Measurements from ENCODE around the gene PLD2. TPM values are rescaled to one million over a fixed set of nuclear protein-coding genes. Genes with fewer than 3 reads are reported as not detected.

The PLD2 gene
- total and polyA plus RNA-seq, 10 of the 15 experiments (the other 5 are each of a cell fraction or from before 2014, with no cell fraction given): 0.71 to 16.5 (median 7.0) TPM

- TF ChIP-seq RELA (IDR thresholded peaks at IDR 0.05; ENCODE audit: borderline replicate concordance, partially characterized antibody): no peak
- TF ChIP-seq REST (IDR thresholded peaks at IDR 0.05; ENCODE audit: low read depth, low read length): no peak
- no peak for TF ChIP-seq IRF5 (IDR thresholded peaks at IDR 0.05; ENCODE audit: borderline replicate concordance)
Measured at GRCh38 chr17:4858068-4858881, 51.3 kb downstream of the PLD2 start (continued).

GRCh38 chr17:4858882-4859260, 51.9 kb downstream of the PLD2 start:
- ChIA-PET RAD21 (ENCODE audit: unreplicated experiment) (no interaction called here), SMC1A (ENCODE audit: uncharacterized antibody, unreplicated experiment) (interaction anchor here (1.3 kb wide), 1 partner anchor 14 kb away, joined by 3 read pairs; no protein-coding TSS in a partner anchor), POLR2A (interaction anchor here (0.7 kb wide), 1 partner anchor 180 kb away, joined by 4 read pairs; no protein-coding TSS in a partner anchor), CTCF (interaction anchor here (0.7 to 1.2 kb wide), 3 partner anchors 9 to 149 kb away, joined by 3 read pairs; partner anchors contain the start of gene ARRB2)
- H3K4me3 ChIP-seq: no peak overlapping the region
- no peaks in the 10 kb centered on the region for H3K9me3 ChIP-seq (replicated peaks; ENCODE audit: control insufficient read depth, insufficient read depth, low read length)
- no peaks in the 10 kb centered on the region for H3K4me1 ChIP-seq (ENCODE audit: control insufficient read depth, insufficient read depth, low read length)
- ATAC-seq (peak; percentile 20; the same call in 1 of the 3 replicates), DNase-seq (ENCODE audit: low read depth, low spot score) (no peak), FAIRE-seq (no peak)
- H3K36me3 ChIP-seq (ENCODE audit: control insufficient read depth in 2 of 2, insufficient read depth in 2 of 2, low read length in 1 of 2): peaks cover 1 to 3% of the 10 kb centered on the region in 2 experiments; a peak in 2 of 4 replicates
- no peak overlapping the region for H2AFZ ChIP-seq (ENCODE audit: control insufficient read depth, low read depth, low read length)
- BruUV-seq (replicated peaks): no TSS peak
- no peaks in the 10 kb centered on the region for H4K20me1 ChIP-seq (ENCODE audit: control insufficient read depth, insufficient read depth)
- in situ Hi-C loops (cut with MboI) (no loop called here), intact Hi-C loops (cut with micrococcal nuclease; ENCODE audit: unreplicated experiment) (no loop called here)
- no peaks in the 10 kb centered on the region for H3K79me2 ChIP-seq (ENCODE audit: control insufficient read depth, insufficient read depth, low read length)
- H3K27ac ChIP-seq (ENCODE audit: control insufficient read depth, insufficient read depth): no peak overlapping the region
- H3K27me3 ChIP-seq (replicated peaks in 1 of 2; ENCODE audit: control insufficient read depth in 2 of 2, insufficient read depth in 2 of 2, low read length in 1 of 2): no peaks in the 10 kb centered on the region
- 69% methylated on average over 5 of the region's 5 CpGs for WGBS (ENCODE audit: insufficient coverage, insufficient replicate concordance, low lambda C conversion rate, missing lambda C conversion rate)
- no peak overlapping the region for H3K4me2 ChIP-seq (ENCODE audit: control insufficient read depth, insufficient read depth)
- no peak overlapping the region for H3K9ac ChIP-seq (ENCODE audit: control insufficient read depth, insufficient read depth, low read length)
- TF ChIP-seq NRF1 (conservative IDR thresholded peaks at IDR 0.05; ENCODE audit: low read depth, low read length): no peak
- TF ChIP-seq MEF2B (IDR thresholded peaks at IDR 0.05; ENCODE audit: partially characterized antibody, poor library complexity, severe bottlenecking): no peak
- no peak for TF ChIP-seq EGR1 (IDR thresholded peaks at IDR 0.05; ENCODE audit: borderline replicate concordance in 1 of 2, low read depth in 2 of 2, low read length in 2 of 2)
- no peak for TF ChIP-seq PKNOX1 (IDR thresholded peaks at IDR 0.05)
- no peak for TF ChIP-seq IRF5 (IDR thresholded peaks at IDR 0.05; ENCODE audit: borderline replicate concordance)
- no peak for TF ChIP-seq USF1 (IDR thresholded peaks at IDR 0.05; ENCODE audit: borderline replicate concordance, extremely low read length, insufficient read depth, low read depth, low read length)
- TF ChIP-seq CHD4 (IDR thresholded peaks at IDR 0.05): no peak
- no peak for TF ChIP-seq TCF7 (IDR thresholded peaks at IDR 0.05; ENCODE audit: borderline replicate concordance)
- TF ChIP-seq EED (IDR thresholded peaks at IDR 0.05; ENCODE audit: low read depth): no peak
- no peak for TF ChIP-seq MTA2 (IDR thresholded peaks at IDR 0.05; ENCODE audit: low read depth)
